H9 (cell line): Measurements from ENCODE around the gene CYP21A2. TPM values are rescaled to one million over a fixed set of nuclear protein-coding genes. Genes with fewer than 3 reads are reported as not detected.

ENCODE experiments used
- DNase-seq: peaks from one replicate; pipeline ENCODE4 v3.0.0-alpha.2; 2017
- H2AFZ ChIP-seq: one replicate; pipeline ENCODE4 v1.6.1; 2013; ENCODE audit warnings: mild to moderate bottlenecking, low read length, control low read depth, moderate library complexity
- H2AK5ac ChIP-seq: 2 replicates; pipeline ENCODE4 v1.6.1; 2013; ENCODE audit warnings: low read length, control low read depth, mixed read lengths; ENCODE audit not compliant: insufficient read length
- H2BK120ac ChIP-seq: one replicate; pipeline ENCODE4 v1.6.1; 2013; ENCODE audit warnings: low read depth, mild to moderate bottlenecking, low read length, control low read depth, inconsistent platforms; ENCODE audit not compliant: poor library complexity, severe bottlenecking
- H2BK12ac ChIP-seq: 2 replicates; pipeline ENCODE4 v1.6.1; 2013; ENCODE audit warnings: low read length, control low read depth, mixed read lengths, low read depth; ENCODE audit not compliant: insufficient read length
- H2BK15ac ChIP-seq: 2 replicates; pipeline ENCODE4 v1.6.1; 2013; ENCODE audit warnings: low read depth, low read length, control low read depth
- H2BK20ac ChIP-seq: one replicate; pipeline ENCODE4 v1.6.1; 2013; ENCODE audit warnings: low read depth, mild to moderate bottlenecking, low read length, control low read depth, inconsistent platforms; ENCODE audit not compliant: poor library complexity, severe bottlenecking
- H2BK5ac ChIP-seq: 2 replicates; pipeline ENCODE4 v1.6.1; 2013; ENCODE audit warnings: low read length, control low read depth, mixed read lengths; ENCODE audit not compliant: insufficient read length
- H3K14ac ChIP-seq: 2 replicates; pipeline ENCODE4 v1.6.1; 2013; ENCODE audit warnings: low read length, control low read depth; ENCODE audit not compliant: insufficient read depth
- H3K18ac ChIP-seq: 2 replicates; pipeline ENCODE4 v1.6.1; 2013; ENCODE audit warnings: low read depth, mild to moderate bottlenecking, mixed read lengths, low read length, control low read depth; ENCODE audit not compliant: insufficient read length
- H3K23ac ChIP-seq: 2 replicates; pipeline ENCODE4 v1.6.1; 2013; ENCODE audit warnings: low read length, control low read depth, mixed read lengths, low read depth; ENCODE audit not compliant: insufficient read length
- H3K23me2 ChIP-seq: 2 replicates; pipeline ENCODE4 v1.6.1; 2013; ENCODE audit warnings: low read depth, mild to moderate bottlenecking, mixed read lengths, low read length, control low read depth; ENCODE audit not compliant: insufficient read length, poor library complexity, severe bottlenecking
- H3K27ac ChIP-seq: 2 replicates; pipeline ENCODE4 v1.5.1; 2013; ENCODE audit warnings: low read length, control low read depth, mixed read lengths, low read depth; ENCODE audit not compliant: insufficient read length
- H3K27me3 ChIP-seq: 2 replicates; pipeline ENCODE4 v1.6.1; 2013; ENCODE audit warnings: low read length, control low read depth, inconsistent platforms; ENCODE audit not compliant: insufficient read depth
- H3K4ac ChIP-seq: 2 replicates; pipeline ENCODE4 v1.6.1; 2013; ENCODE audit warnings: low read depth, mild to moderate bottlenecking, control low read depth, inconsistent platforms, low read length, moderate library complexity
- H3K4me1 ChIP-seq: 2 replicates; pipeline ENCODE4 v1.6.1; 2013; ENCODE audit warnings: low read length, control low read depth, inconsistent platforms; ENCODE audit not compliant: insufficient read depth
- H3K4me2 ChIP-seq: 2 replicates; pipeline ENCODE4 v1.6.1; 2013; ENCODE audit warnings: low read length, control low read depth, mixed read lengths; ENCODE audit not compliant: insufficient read length, insufficient read depth
- H3K56ac ChIP-seq: 2 replicates; pipeline ENCODE4 v1.6.1; 2013; ENCODE audit warnings: low read depth, mild to moderate bottlenecking, mixed read lengths, low read length, control low read depth; ENCODE audit not compliant: insufficient read length
- H3K79me1 ChIP-seq: 2 replicates; pipeline ENCODE4 v1.6.1; 2013; ENCODE audit warnings: low read depth, mild to moderate bottlenecking, moderate library complexity, low read length, control low read depth, inconsistent platforms; ENCODE audit not compliant: insufficient read depth, poor library complexity, severe bottlenecking
- H3K79me2 ChIP-seq: 2 replicates; pipeline ENCODE4 v1.6.1; 2013; ENCODE audit warnings: low read length, control low read depth, inconsistent platforms; ENCODE audit not compliant: insufficient read depth
- H3K9ac ChIP-seq: 2 replicates; pipeline ENCODE4 v1.6.1; 2013; ENCODE audit warnings: low read length, control low read depth, mixed read lengths; ENCODE audit not compliant: insufficient read length; ENCODE audit errors: extremely low read depth
- H3K9me3 ChIP-seq: one replicate; pipeline ENCODE4 v1.6.1; 2013; ENCODE audit warnings: low read depth, low read length, inconsistent platforms; ENCODE audit not compliant: control insufficient read depth
- H3T11ph ChIP-seq: one replicate; pipeline ENCODE4 v1.6.1; 2013; ENCODE audit warnings: mild to moderate bottlenecking, low read length, control low read depth, inconsistent platforms
- H4K20me1 ChIP-seq: one replicate; pipeline ENCODE4 v1.6.1; 2013; ENCODE audit not compliant: control insufficient read depth, insufficient read length, insufficient read depth
- H4K5ac ChIP-seq: 2 replicates; pipeline ENCODE4 v1.6.1; 2013; ENCODE audit warnings: low read depth, mild to moderate bottlenecking, mixed read lengths, low read length, control low read depth; ENCODE audit not compliant: insufficient read length
- H4K8ac ChIP-seq: replicated peaks from 2 replicates; pipeline ENCODE4 v1.6.1; 2013; ENCODE audit warnings: low read length, control low read depth, mixed read lengths, low read depth; ENCODE audit not compliant: insufficient read length
- H4K91ac ChIP-seq: 2 replicates; pipeline ENCODE4 v1.6.1; 2013; ENCODE audit warnings: low read depth, mild to moderate bottlenecking, moderate library complexity, mixed read lengths, low read length, control low read depth; ENCODE audit not compliant: insufficient read length
- H3K27ac Mint-ChIP-seq, 3 experiments: 2 replicates in 2 of 3; 3 replicates in 1 of 3; pipeline ENCODE4 v1.8.0; 2020 to 2021; ENCODE audit warnings: mixed read lengths in 3 of 3, mild to moderate bottlenecking in 1 of 3, moderate library complexity in 1 of 3
- H3K27me3 Mint-ChIP-seq: 2 replicates; pipeline ENCODE4 v1.8.0; 2021; ENCODE audit warnings: low read depth, mild to moderate bottlenecking, moderate library complexity, mixed read lengths
- H3K36me3 Mint-ChIP-seq, 3 experiments: 2 replicates in 2 of 3; 3 replicates in 1 of 3; pipeline ENCODE4 v1.8.0; 2020 to 2021; ENCODE audit warnings: low read depth in 3 of 3, mixed read lengths in 3 of 3; ENCODE audit not compliant: insufficient read depth in 1 of 3
- H3K4me1 Mint-ChIP-seq, 2 experiments: 2 replicates each; pipeline ENCODE4 v1.8.0; 2020; ENCODE audit warnings: mixed read lengths in 2 of 2
- H3K4me3 Mint-ChIP-seq, 2 experiments: 2 replicates in 1 of 2; 3 replicates in 1 of 2; pipeline ENCODE4 v1.8.0; 2020 to 2021; ENCODE audit warnings: mild to moderate bottlenecking in 2 of 2, mixed read lengths in 2 of 2, moderate library complexity in 1 of 2
- H3K9me3 Mint-ChIP-seq, 2 experiments: 2 replicates in 1 of 2; 3 replicates in 1 of 2; pipeline ENCODE4 v1.8.0; 2020; ENCODE audit warnings: mild to moderate bottlenecking in 2 of 2, mixed read lengths in 2 of 2, moderate library complexity in 1 of 2
- CTCF ChIP-seq: fragments of 200-600 bp; sonication (generic); conservative IDR thresholded peaks from 3 replicates; pipeline ENCODE4 v1.8.0; 2021; ENCODE audit warnings: antibody characterized with exemption, mild to moderate bottlenecking
- WGBS: extraction: QIAGEN DNeasy Blood & Tissue Kit; methylation state at CpG from one replicate; pipeline ENCODE4 v1.1.7; 2013; ENCODE audit warnings: missing lambda C conversion rate, low lambda C conversion rate, mixed read lengths; ENCODE audit not compliant: insufficient read length; ENCODE audit errors: extremely low coverage; 5-methylcytosine and 5-hydroxymethylcytosine counted together
- total RNA-seq: library from RNA; stranded (reverse); gene quantifications from 2 replicates; pipeline ENCODE4 v1.2.1, GENCODE V29; 2021

CYP21A2 gene
- total RNA-seq, 1 experiment from 2014 or later = not detected

- H3K9me3 Mint-ChIP-seq = no peaks in the 10 kb centered on the region
- no peak overlapping the region for H2BK120ac ChIP-seq
- H3K36me3 Mint-ChIP-seq = no peaks in the 10 kb centered on the region; a peak in 1 of 7 replicates
- H3K23ac ChIP-seq = no peak overlapping the region
- TF ChIP-seq CTCF = no peak
- no peak overlapping the region for H2BK15ac ChIP-seq
- H3K27me3 Mint-ChIP-seq = peaks cover 26% of the 10 kb centered on the region
- H4K5ac ChIP-seq = no peak overlapping the region
- H3K27ac Mint-ChIP-seq = no peak overlapping the region
- H3K4me3 Mint-ChIP-seq = no peak overlapping the region
- no peaks in the 10 kb centered on the region for H3K4me1 ChIP-seq
- H3K18ac ChIP-seq = no peak overlapping the region
- no peak overlapping the region for H4K91ac ChIP-seq
- no CpG with 5 or more reads among the region's 6 CpGs for WGBS
- no peak overlapping the region for H2BK12ac ChIP-seq
- H4K8ac ChIP-seq = no peak overlapping the region
- H3K9me3 ChIP-seq = no peaks in the 10 kb centered on the region
- no peak overlapping the region for H2BK5ac ChIP-seq
- no peak overlapping the region for H3K14ac ChIP-seq
- no peaks in the 10 kb centered on the region for H3K79me2 ChIP-seq
- peaks cover 6 to 15% of the 10 kb centered on the region in 2 experiments; a peak in 3 of 4 replicates for H3K4me1 Mint-ChIP-seq
- H4K20me1 ChIP-seq = no peaks in the 10 kb centered on the region
- H3K56ac ChIP-seq = no peak overlapping the region
- no peak for DNase-seq
- no peak overlapping the region for H2AFZ ChIP-seq
- no peaks in the 10 kb centered on the region; the same call in 1 of the 2 replicates for H3K27me3 ChIP-seq
- H3K27ac ChIP-seq = no peak overlapping the region
- no peak overlapping the region for H2BK20ac ChIP-seq
- H3K79me1 ChIP-seq = no peaks in the 10 kb centered on the region
- H3K4me2 ChIP-seq = no peak overlapping the region
- H3K4ac ChIP-seq = no peak overlapping the region
- H3T11ph ChIP-seq = no peak overlapping the region
- H2AK5ac ChIP-seq = no peak overlapping the region
- H3K9ac ChIP-seq = no peak overlapping the region
- peaks cover 3% of the 10 kb centered on the region for H3K23me2 ChIP-seq
Measured at GRCh38 chr6:32082478-32082877, 44.3 kb downstream of the CYP21A2 start.
